Suppressor macrophage treated with lipopolysaccharide for 4 hours (primary cell): ENCODE results near the gene BAIAP2.

ENCODE experiments used
- DNase-seq: peaks from one replicate; pipeline ENCODE4 v3.0.0-alpha.2; 2020

Gene BAIAP2

DNA sequence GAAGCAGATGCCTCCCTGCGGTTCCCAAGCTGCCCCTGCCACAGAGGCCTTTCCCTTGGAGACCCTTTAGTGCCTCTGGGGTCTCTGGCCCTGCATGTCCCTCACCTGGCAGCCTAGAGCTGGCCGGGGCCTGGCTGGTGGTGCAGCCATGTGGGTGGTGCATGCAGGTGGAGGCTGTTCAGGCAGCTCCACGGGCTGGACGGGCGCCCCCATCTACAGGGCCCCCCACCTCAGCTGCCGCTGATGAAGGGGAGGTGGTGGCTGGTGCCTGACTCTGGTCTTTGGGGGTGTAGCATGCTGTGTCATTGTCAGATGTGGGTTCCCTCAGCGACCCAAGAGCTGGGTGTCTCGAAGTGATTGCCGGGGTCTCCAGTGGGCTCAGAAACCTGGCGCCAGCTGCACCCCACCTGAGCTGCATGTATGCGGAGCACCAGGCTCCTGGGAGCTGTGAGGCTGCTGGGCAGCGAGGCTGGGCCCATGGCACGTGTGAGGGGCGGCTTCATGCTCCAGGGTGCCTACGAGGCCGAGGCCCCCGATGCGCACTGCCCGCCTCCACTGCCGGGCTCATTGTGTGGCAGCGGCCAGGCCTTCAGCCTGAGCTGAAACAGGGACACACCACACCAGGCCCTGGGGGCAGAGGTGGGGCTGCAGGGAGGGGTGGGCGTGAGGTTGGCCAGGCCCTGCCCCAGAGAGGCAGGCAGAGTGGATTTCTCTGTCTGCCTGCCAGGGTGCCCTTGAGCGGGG lies 57.0 kb downstream of the BAIAP2 start:
- no peak for DNase-seq

DNA sequence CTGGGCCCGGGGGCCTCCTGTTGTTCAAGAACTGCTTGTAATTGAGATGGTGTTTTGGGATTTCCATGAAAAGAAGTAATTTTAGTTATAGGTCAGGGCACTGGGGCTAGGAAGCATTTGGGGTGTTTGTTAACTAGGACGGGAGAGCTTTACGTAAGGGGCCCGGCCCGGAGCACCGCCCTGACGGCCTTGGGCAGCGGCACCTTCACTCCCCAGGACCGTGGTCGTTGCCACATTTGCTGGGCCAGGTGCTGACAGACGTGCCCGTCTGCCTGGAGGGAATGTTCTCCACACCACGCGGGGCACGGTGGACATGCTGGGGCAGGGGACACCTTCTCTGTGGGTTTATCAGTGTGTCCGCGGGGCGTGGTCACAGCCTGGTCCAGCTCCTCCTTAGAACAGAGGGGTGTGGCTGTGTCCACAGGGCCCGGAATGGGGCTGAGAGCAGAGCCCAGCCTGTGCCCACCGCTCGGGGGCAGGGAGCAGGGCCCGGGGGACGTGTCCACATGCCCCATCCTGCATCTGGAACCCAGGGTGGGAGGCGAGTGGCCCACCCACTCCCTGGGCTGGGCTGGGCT lies 57.7 kb downstream of the BAIAP2 start:
- DNase-seq, result no peak

DNA sequence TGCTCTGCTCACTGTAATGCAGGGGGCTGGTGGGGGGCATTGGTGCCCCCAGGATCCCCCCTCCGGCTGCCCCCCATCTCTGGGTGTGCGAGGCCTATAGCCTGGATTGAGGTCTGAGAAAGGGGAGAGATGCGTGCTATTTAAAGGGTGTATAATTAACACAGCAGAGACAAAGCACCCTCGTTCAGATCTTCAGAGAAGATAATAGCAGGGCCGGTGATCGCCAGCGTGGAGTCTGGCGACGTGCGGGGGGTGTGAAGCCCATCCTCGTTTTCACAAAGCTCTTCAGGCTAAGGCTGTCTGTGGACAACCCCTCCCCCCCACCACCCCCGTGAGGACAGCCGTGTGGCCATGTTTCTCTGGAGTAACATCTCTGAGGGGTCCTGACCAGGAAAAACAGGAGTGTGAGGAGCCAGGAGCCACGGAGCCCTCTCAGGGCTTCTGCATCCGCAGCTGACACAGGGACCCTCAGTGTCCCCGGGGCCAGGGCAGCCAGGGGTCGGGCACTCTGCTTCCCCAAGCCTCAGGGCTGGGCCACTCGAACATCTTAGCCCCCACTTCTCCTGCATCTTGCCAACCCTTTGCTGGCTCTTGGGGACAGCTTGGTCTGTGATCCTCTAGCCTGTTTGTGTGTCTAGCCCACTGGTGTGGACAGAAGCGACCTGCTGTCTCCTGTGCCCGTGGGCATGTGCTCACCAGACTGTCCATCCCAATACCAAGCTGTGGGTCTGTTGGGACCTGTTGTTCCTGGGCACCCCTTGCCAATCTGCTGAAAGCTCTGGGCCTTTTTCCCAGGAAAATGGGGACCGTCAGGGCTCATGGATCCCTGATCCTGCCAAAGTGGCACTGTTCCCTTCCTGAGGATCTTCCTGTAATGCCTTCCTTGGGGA lies 58.9 kb downstream of the BAIAP2 start:
- no peak for DNase-seq

DNA sequence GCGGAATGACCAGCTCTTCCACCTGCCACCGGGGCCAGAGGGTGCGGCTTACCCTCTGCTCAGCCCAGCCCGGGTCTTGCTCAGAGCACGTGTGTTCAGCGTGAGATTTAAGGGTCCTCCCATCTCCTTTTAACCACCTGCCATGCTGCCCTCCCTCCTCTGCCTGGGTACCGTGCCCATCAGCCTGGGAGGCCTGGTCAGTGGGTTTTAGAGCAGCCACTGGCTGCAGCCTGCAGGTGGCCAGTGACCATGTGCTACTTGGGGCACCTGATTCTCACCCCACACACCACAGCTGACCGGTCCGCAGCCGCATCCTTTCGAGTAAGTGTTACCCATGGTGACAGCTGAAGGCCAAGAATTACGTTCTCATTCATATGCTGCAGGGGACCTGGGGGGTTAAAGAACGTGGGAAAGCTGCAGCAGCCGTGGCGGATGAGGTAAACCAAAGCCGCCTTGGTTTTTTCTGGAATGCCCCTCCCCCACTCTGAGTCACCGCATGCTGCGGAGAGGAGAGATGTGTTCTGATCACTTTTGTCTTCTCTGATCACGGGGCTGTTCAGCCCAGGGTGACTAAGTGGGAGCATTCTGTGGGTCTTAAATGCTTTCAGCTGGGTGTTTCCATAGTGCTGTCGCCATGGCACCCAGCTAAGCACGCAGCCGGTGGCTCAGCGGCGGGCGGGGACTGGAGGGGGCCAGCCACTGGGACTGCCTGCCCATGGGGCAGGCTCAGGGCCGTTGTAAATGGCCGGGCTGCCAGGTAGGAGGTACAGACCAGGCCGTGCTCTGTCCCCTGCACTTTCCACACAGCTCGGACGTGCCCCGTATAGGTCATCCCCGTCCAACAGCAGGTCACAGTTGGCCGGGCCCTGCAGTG lies 59.8 kb downstream of the BAIAP2 start:
- DNase-seq, result peak; percentile 79

DNA sequence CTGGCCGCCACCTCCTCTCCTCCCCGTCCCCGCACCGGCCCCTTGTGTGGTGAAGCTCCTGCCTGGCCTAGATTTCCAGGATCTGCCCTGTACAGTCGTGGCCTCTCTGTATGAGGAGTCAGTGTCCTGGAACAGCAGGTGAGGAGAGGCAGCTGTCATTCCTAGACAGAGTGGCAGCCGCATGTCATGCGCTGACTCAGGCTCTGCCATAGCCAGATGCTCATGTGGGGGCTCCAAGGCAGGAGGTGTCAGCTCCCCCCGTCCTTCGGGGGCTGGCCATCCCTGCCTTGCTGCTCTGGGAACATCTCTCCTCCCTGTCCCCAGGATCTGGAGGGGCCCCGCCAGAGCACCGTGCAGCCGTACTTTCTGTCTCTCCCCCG lies 60.4 kb downstream of the BAIAP2 start:
- DNase-seq, result no peak

DNA sequence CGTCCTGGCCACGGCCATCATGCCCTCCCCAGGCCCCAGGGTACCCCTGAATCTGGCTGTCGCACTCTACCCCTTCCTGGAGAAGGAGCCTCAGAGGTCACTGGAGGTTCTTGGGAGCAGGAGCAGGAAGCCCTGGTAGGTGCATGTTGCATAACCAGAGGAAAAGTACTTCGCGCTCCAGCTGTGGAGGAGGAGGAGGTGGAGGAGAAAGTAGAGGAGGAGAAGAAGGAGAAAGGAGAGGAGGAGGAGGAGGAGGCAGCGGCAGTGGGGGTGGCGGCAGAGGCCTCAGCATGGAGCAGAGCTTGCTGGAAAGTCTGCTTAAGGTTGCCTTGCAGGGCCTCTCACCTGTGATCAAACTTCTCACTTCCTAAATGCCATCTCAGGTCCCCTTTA lies 61.8 kb downstream of the BAIAP2 start:
- no peak for DNase-seq

DNA sequence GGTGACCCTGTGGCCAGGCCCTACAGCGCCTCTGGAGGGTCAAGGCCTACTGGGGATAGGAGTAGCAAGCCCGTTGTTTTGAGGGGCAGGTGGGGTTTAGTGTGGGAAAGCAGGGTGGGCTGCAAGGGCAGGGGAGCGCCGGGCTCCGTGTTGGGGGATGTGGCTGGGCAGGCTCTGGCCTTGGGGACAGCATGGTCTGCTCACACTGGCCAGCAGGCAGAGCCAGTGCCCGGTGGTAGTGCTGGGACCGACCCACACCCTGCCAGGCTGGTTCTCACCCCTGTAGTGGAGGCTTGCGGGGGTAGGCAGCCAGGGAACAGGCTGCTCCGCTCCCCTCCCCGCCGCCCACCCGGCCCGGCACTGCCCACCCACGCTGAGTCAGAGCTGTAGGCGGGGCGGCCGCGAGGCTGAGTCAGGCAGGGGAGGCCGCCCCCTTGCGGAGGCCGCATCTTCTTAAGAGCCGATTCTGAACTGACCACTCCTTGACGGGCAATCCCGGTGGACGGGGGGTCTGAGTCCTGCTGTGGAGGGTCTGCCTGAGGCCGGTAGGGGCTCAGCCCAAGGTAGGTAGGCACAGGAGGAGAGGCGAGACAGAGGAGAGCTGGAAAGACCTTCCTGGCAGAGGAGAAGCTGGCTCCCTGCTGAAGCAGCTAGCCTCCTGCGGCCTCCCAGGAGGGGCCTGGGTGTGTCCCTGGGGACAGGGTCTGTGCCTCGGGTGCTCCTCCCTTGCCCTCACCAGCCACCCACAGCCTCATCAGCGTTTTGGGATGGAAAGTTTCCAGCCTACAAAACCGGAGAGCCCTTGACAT lies 62.4 kb downstream of the BAIAP2 start:
- DNase-seq, result peak; percentile 73

DNA sequence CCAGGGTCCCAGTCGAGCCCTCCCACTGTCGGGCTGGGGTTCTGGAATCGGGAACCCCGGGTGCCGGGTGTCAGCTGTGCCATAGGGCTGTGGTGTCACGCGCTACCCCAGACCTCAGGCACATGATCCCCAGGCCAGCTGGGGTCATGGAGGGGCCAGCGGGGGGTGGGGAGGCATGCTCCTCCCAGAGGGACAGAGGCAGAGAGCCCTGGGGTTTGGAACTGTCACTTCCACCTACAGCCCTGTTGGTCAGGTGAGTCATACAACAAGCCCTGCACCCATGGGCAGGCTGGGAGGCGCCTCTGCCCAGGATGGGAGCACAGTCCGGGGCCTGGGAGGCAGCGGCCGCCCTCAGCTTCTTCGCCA lies 63.0 kb downstream of the BAIAP2 start:
- peak; percentile 57 for DNase-seq

DNA sequence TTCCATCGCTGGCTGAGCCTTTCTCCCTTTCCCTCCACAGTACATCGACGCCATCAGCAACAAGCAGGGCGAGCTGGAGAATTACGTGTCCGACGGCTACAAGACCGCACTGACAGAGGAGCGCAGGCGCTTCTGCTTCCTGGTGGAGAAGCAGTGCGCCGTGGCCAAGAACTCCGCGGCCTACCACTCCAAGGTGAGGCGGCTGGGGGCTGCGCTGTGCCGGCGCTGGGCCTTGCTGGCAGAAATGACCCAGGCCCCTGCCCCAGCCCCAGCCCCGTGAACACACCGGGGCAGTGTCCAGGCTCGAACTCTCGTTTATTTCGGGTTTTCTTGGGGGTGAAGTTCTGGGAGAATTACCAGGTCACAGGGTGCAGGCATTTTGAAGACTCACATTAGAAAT lies 64.9 kb downstream of the BAIAP2 start:
- no peak for DNase-seq

DNA sequence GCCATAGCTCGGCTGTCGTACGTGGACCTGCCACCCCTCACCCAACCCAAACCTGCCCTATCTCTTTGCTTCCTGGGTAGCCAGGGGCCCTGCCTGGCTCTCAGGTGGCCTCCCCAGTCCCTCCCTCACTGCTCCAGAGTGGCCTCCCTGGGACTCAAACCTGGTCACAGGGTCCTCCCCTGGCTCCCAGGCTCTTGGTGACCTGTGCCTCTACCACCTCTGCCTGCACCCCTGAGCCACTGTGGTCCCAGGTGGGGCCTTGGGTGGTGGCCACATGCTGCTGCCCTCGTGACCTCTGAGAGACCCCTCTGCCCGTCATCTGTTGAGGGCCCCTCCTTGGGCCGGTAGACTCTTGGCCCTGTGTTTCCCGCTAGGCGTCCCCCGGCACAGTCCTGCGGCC lies 65.7 kb downstream of the BAIAP2 start:
- no peak for DNase-seq

DNA sequence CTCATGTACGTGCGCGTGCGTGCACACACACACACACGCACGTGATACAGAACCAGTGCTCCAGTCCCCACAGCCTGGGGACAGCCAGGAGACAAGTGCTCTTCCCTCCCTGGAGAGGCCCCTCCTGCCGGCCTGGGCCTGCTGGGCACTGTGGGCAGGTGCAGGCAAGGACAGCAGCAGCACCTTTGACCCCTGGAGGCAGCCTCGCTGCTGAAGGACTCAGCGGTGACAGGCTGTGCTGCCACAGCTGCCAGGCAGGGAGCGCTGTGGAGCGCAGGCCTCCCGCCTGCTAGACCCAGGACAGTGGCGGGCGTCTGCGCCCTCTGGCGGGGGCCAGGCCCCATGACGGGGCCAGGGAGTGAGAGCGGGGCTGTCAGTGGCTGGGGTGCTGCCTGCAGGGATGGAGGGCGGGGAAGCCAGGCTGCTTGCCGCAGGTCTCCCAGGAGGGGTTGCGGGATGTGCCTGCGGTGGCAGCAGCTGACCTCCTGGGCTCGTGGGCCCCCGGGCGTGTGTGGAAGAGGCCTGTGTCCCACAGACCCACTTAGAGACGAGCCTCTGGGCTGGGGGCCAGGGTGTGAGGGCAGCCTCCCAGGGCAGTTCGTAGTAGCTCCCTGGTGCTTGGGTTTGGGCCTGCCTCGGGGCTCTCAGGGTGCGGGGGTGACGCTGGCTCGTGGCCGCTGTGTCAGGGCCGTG lies 66.8 kb downstream of the BAIAP2 start:
- DNase-seq, result peak; percentile 94

DNA sequence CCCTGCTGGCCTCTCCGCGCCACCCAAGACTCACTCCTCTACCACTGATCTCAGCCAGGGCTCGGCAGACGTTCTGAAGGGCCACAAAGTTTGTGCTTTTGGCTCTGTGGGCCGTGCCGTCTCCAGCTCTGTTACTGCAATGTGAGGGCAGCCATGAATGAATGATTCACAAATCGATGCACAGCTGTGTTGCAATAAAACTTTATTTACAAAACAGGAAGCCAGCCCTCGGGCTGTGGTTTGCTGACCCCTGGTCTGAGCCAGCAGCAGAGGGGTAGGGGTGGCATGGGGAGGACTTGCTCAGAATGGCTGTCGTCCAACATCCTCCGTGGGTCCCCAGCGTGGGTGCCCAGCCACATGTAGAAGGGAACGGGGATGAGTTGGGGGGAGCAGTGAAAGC lies 67.4 kb downstream of the BAIAP2 start:
- DNase-seq, result peak; percentile 16

DNA sequence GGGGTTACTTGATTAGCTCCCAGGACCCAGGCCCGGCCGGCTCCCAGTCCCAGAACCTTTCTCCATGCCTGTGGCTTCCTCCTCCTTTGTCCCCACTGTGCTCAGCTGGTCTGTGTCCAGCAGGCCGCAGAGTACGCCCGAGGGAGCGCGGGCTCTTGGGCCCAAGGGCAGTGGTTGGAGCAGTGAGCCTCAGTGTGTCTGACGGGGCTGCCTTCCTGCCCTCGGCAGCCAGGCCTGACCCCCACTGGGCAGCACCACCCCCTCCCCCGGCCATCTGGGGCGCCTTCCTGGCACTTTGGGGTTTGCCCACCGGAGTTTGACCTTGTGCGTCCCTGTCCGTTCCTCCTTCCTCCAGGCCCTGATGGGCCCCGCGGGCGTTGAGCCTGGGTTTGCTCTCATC lies 67.9 kb downstream of the BAIAP2 start:
- DNase-seq, result no peak

DNA sequence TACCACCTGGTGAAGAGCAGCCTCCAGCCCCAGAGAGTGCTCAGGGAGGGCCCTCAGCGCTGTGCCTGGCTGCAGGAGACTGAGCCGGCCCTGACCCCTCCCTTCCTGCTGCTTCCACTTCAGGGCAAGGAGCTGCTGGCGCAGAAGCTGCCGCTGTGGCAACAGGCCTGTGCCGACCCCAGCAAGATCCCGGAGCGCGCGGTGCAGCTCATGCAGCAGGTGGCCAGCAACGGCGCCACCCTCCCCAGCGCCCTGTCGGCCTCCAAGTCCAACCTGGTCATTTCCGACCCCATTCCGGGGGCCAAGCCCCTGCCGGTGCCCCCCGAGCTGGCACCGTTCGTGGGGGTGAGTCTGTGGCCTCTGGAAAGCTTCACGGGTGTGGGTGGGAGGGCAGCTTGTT lies 68.4 kb downstream of the BAIAP2 start:
- no peak for DNase-seq

DNA sequence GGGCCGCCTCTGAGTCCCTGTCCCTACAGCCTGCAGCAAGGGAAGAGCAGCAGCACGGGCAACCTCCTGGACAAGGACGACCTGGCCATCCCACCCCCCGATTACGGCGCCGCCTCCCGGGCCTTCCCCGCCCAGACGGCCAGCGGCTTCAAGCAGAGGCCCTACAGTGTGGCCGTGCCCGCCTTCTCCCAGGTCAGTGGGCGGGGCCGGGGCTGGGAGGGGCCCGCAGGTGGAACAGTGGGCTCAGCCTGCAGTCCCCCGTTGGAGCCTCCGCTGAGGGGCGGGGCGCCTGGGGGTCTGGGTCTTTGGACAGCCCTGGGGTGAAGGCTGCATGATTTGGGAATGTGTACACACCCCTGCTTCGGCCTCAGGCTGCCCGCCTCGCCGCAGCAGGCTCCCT lies 71.8 kb downstream of the BAIAP2 start:
- no peak for DNase-seq

DNA sequence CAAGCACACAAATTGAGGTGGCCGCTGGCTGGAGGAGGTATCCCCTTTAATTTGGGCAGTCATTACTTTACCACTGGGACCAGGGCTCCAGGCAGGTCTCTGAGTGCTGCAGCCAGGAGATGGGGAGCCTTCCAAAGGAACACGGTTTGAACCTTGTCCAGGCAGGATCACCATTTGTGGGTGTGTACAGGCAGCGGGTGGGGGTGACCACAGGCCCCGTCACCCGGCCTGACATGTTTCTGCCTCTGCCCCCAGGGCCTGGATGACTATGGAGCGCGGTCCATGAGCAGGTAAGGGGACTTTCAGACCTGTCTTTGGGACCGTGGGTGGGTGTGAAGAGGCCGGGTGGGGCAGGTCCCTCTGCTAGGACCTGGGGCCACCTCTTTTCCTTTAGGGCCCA lies 73.3 kb downstream of the BAIAP2 start:
- DNase-seq, result no peak

DNA sequence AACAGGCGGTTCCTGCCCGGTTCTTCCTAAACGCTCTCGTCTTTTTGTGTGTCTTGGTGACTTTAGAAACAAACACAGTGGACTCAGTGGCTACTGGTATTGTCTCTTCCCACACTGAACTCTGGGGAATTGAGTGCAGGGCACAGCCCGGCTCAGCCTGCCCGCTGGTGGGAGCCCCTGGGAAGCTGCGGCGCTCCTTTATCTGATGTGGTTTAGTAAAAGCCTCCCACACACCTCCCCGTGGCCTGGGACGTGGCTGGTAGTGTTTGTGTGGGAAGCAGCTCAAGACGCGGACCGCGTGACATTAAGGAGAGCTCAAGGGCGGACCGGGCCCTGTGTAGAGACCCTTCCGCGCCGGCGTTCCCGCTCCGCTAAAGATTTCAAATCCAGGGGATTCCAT lies 75.0 kb downstream of the BAIAP2 start:
- no peak for DNase-seq

DNA sequence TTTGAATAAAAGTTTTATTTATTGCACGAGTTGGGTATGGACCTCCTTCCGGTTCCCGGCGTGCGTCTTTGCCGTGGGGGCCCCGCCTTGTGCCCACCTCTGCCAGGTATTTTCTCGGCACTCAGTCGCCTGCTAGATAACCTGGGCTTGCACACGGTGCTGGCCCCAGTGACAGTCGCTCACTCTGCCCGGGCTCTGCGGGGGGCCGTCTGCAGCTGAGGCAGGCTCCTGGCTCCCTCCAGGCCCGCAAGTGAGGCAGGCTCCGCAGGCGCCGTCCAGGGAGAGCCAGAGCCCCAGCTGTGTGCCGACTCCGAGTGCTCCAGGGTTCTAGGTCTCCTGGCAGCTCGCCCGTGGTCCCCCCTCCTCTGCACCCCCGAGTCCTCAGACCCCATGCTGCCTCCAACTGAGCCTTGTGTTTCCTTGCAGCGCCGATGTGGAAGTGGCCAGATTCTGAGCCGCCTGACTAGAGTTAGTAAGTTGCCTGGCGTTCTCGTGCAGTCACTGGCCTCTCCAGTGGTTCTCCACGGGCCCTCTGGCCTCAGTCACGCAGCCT lies 75.6 kb downstream of the BAIAP2 start:
- DNase-seq, result no peak

DNA sequence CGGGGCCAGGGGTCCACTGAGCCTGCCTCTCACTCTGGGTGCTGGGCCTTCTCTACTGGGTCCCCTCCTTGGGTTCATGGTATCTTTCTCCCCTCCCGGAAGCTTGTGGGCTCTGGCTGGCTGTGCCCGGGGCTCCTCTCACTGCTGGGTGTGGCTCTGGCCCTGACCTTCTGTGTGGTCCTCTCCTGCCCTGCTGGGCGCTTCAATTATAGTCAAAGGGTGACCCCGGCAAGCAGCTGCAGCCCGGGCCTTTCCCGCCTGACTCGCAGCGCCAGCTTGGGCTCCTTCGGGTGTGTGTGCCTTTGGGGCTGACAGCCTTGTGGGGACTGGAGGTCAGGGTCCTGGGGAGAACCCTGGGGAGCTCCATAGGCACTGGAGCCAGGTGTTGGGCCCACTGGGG lies 76.1 kb downstream of the BAIAP2 start:
- DNase-seq, result no peak

DNA sequence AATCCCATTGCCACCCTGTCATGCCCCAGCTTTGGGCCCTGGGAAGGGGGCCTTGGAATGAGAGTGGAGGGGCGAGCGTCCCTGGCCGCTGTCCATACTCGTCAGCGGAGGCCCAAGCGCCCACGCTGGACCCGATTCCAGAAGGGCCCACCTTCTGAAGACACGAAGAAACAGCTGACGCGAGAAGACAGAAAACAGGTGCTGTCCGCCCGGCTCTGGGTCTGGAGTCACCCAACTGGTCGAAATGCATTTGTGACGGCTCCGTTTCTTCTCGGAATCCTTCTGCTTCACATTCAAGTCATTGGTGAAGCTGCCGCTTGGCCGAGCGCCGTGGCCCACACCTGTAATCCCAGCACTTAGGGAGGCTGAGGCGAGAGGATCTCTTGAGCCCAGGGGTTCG lies 77.5 kb downstream of the BAIAP2 start:
- DNase-seq, result no peak

DNA sequence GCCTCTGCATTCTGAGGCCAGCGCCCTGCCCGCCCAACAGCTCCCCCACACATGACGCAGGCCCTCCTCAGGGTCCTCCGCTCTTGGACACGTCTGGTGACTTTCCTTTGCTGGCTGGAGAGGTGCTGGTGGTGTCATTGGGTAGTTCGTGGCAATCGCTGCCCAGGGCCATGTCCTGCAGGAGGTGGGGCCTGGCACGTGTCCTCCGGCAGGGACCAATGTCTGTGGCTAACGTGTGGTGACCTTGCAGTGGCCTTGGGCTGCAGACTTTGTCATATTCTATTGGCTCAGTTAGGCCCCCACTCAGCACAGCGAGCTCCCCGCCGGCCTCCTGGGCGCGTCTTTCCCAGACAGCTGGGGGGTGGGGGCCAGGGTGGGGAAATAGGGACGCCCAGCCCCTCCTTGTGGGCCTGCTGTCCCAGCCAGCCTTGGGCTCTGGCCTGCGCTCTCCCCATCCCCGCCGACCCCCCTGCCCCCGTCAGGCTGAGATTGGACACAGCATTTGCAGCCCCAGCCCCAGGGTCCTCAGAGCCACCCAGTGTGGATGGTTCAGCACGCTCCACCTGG lies 78.3 kb downstream of the BAIAP2 start:
- DNase-seq, result no peak
